ENCODE data around the gene STYXL2.

STYXL2 gene

GRCh38 chr1:167136806-167137205 is 42.9 kb downstream of the STYXL2 start:
- no peaks in the 10 kb centered on the region for H3K79me2 ChIP-seq (ENCODE audit: low read length)
- no peaks in the 10 kb centered on the region for H4K20me1 ChIP-seq (ENCODE audit: insufficient read depth, low read length)
- no peak overlapping the region for H2AFZ ChIP-seq (ENCODE audit: low read depth, low read length)
- no peak overlapping the region for H3K27ac ChIP-seq (ENCODE audit: low read length)
- H3K9me3 ChIP-seq (ENCODE audit: insufficient read depth, low read length): no peaks in the 10 kb centered on the region
- H3K4me1 ChIP-seq (ENCODE audit: low read length): no peaks in the 10 kb centered on the region
- no peak overlapping the region for H3K4me3 ChIP-seq (ENCODE audit: low read length)
- peaks cover 88% of the 10 kb centered on the region for H3K27me3 ChIP-seq (ENCODE audit: low read depth, low read length)
- no peak for TF ChIP-seq EZH2phosphoT487 (IDR thresholded peaks at IDR 0.05; ENCODE audit: low read depth)
- no peak for TF ChIP-seq CTCF (IDR thresholded peaks at IDR 0.05; ENCODE audit: low read depth, low read length)
- H3K4me2 ChIP-seq (ENCODE audit: low read length): no peak overlapping the region
- H3K36me3 ChIP-seq (replicated peaks; ENCODE audit: low read depth, low read length): no peaks in the 10 kb centered on the region
- H3K9ac ChIP-seq (ENCODE audit: low read length): no peak overlapping the region

GRCh38 chr1:167137332-167137781 is 43.5 kb downstream of the STYXL2 start:
- Histone ChIP-seq H3K9ac (ENCODE audit: low read length) (no peak overlapping the region), H4K20me1 (ENCODE audit: insufficient read depth, low read length) (no peaks in the 10 kb centered on the region), H3K27me3 (ENCODE audit: low read depth, low read length) (peaks cover 86% of the 10 kb centered on the region), H3K79me2 (ENCODE audit: low read length) (no peaks in the 10 kb centered on the region), H3K4me2 (ENCODE audit: low read length) (no peak overlapping the region), H2AFZ (ENCODE audit: low read depth, low read length) (no peak overlapping the region), H3K4me3 (ENCODE audit: low read length) (no peak overlapping the region), H3K27ac (ENCODE audit: low read length) (no peak overlapping the region), H3K4me1 (ENCODE audit: low read length) (no peaks in the 10 kb centered on the region), H3K36me3 (replicated peaks; ENCODE audit: low read depth, low read length) (no peaks in the 10 kb centered on the region), H3K9me3 (ENCODE audit: insufficient read depth, low read length) (no peaks in the 10 kb centered on the region)
- no peak for TF ChIP-seq EZH2phosphoT487 (IDR thresholded peaks at IDR 0.05; ENCODE audit: low read depth)
- no peak for TF ChIP-seq CTCF (IDR thresholded peaks at IDR 0.05; ENCODE audit: low read depth, low read length)

- H3K79me2 ChIP-seq (ENCODE audit: low read length): no peaks in the 10 kb centered on the region
- peaks cover 80% of the 10 kb centered on the region for H3K27me3 ChIP-seq (ENCODE audit: low read depth, low read length)
- no peak overlapping the region for H2AFZ ChIP-seq (ENCODE audit: low read depth, low read length)
- TF ChIP-seq EZH2phosphoT487 (IDR thresholded peaks at IDR 0.05; ENCODE audit: low read depth) (no peak), CTCF (IDR thresholded peaks at IDR 0.05; ENCODE audit: low read depth, low read length) (no peak)
- H3K9ac ChIP-seq (ENCODE audit: low read length): no peak overlapping the region
- no peaks in the 10 kb centered on the region for H3K9me3 ChIP-seq (ENCODE audit: insufficient read depth, low read length)
- H3K36me3 ChIP-seq (replicated peaks; ENCODE audit: low read depth, low read length): no peaks in the 10 kb centered on the region
- H3K27ac ChIP-seq (ENCODE audit: low read length): no peak overlapping the region
- no peak overlapping the region for H3K4me2 ChIP-seq (ENCODE audit: low read length)
- no peak overlapping the region for H3K4me3 ChIP-seq (ENCODE audit: low read length)
- H4K20me1 ChIP-seq (ENCODE audit: insufficient read depth, low read length): no peaks in the 10 kb centered on the region
- no peaks in the 10 kb centered on the region for H3K4me1 ChIP-seq (ENCODE audit: low read length)
Observed at GRCh38 chr1:167137793-167138510, 44.1 kb downstream of the STYXL2 start.

- Histone ChIP-seq H3K4me3 (ENCODE audit: low read length) (no peak overlapping the region), H3K36me3 (replicated peaks; ENCODE audit: low read depth, low read length) (no peaks in the 10 kb centered on the region), H3K9ac (ENCODE audit: low read length) (no peak overlapping the region), H3K79me2 (ENCODE audit: low read length) (no peaks in the 10 kb centered on the region), H4K20me1 (ENCODE audit: insufficient read depth, low read length) (no peaks in the 10 kb centered on the region), H3K9me3 (ENCODE audit: insufficient read depth, low read length) (no peaks in the 10 kb centered on the region), H3K4me2 (ENCODE audit: low read length) (no peak overlapping the region), H3K4me1 (ENCODE audit: low read length) (no peaks in the 10 kb centered on the region), H3K27ac (ENCODE audit: low read length) (no peak overlapping the region), H2AFZ (ENCODE audit: low read depth, low read length) (no peak overlapping the region), H3K27me3 (ENCODE audit: low read depth, low read length) (peaks cover 72% of the 10 kb centered on the region)
- TF ChIP-seq CTCF (IDR thresholded peaks at IDR 0.05; ENCODE audit: low read depth, low read length) (no peak), EZH2phosphoT487 (IDR thresholded peaks at IDR 0.05; ENCODE audit: low read depth) (no peak)
Observed at GRCh38 chr1:167138703-167139102, 44.8 kb downstream of the STYXL2 start.

All from OCI-LY3 (cell line).